ENCODE results near the gene SECTM1. TPM values are rescaled to one million over a fixed set of nuclear protein-coding genes. Genes with fewer than 3 reads are reported as not detected.

Gene SECTM1
- total and polyA plus RNA-seq, 2 experiments from 2014 or later = 1.4 TPM

- peak overlapping the region; percentile 64 for H3K4me3 ChIP-seq
- H3K9ac ChIP-seq = peak overlapping the region; percentile 28
- 35 to 48% methylated on average over 8 to 10 of the region's 10 CpGs for WGBS, 2 experiments (ENCODE audit: low coverage in 1 of 2, low lambda C conversion rate in 2 of 2, missing lambda C conversion rate in 2 of 2)
Observed at GRCh38 chr17:82339634-82340580, 6.3 kb upstream of the SECTM1 start.

GRCh38 chr17:82338858-82339633 lies 5.5 kb upstream of the SECTM1 start:
- no peaks in the 10 kb centered on the region for H3K9me3 ChIP-seq (ENCODE audit: low read depth)
- no peaks in the 10 kb centered on the region for H4K20me1 ChIP-seq (ENCODE audit: insufficient read depth)
- H3K27me3 ChIP-seq (replicated peaks; ENCODE audit: insufficient read depth) = no peaks in the 10 kb centered on the region
- peaks cover 5% of the 10 kb centered on the region; the same call in 1 of the 2 replicates for H3K4me1 ChIP-seq (ENCODE audit: insufficient read depth)
- WGBS, 2 experiments (ENCODE audit: low coverage in 1 of 2, low lambda C conversion rate in 2 of 2, missing lambda C conversion rate in 2 of 2) = 3 to 4% methylated on average over 29 of the region's 29 CpGs
- no peak overlapping the region for H3K27ac ChIP-seq
- peak overlapping the region; percentile 64 for H3K4me3 ChIP-seq
- H3F3A ChIP-seq (ENCODE audit: insufficient read depth) = no peaks in the 10 kb centered on the region
- peak overlapping the region; percentile 87 for H2AFZ ChIP-seq
- H3K79me2 ChIP-seq (ENCODE audit: insufficient read depth) = no peaks in the 10 kb centered on the region
- no peaks in the 10 kb centered on the region for H3K9me2 ChIP-seq (ENCODE audit: insufficient read depth)
- H3K4me2 ChIP-seq (ENCODE audit: unreplicated experiment) = peak overlapping the region; percentile 91
- no peak for TF ChIP-seq EZH2 (IDR thresholded peaks at IDR 0.05; ENCODE audit: insufficient read depth, poor library complexity, severe bottlenecking)
- no peak for TF ChIP-seq EZH2phosphoT487 (IDR thresholded peaks at IDR 0.05; ENCODE audit: insufficient read depth, low read depth)
- peak overlapping the region; percentile 28 for H3K9ac ChIP-seq
- peak; percentile 86 for DNase-seq
- no peaks in the 10 kb centered on the region for H3K36me3 ChIP-seq (ENCODE audit: low read depth)
- in situ Hi-C loops (cut with MboI) = no loop called here

More at GRCh38 chr17:82339634-82340580, 6.3 kb upstream of the SECTM1 start:
- Histone ChIP-seq H3K4me1 (ENCODE audit: insufficient read depth) (peaks cover 5% of the 10 kb centered on the region; the same call in 1 of the 2 replicates), H3K4me2 (ENCODE audit: unreplicated experiment) (peak overlapping the region; percentile 91), H3F3A (ENCODE audit: insufficient read depth) (no peaks in the 10 kb centered on the region), H3K79me2 (ENCODE audit: insufficient read depth) (no peaks in the 10 kb centered on the region), H3K36me3 (ENCODE audit: low read depth) (no peaks in the 10 kb centered on the region), H3K27me3 (replicated peaks; ENCODE audit: insufficient read depth) (no peaks in the 10 kb centered on the region), H3K27ac (no peak overlapping the region), H3K9me2 (ENCODE audit: insufficient read depth) (no peaks in the 10 kb centered on the region), H3K9me3 (ENCODE audit: low read depth) (no peaks in the 10 kb centered on the region), H4K20me1 (ENCODE audit: insufficient read depth) (no peaks in the 10 kb centered on the region), H2AFZ (peak overlapping the region; percentile 87)
- in situ Hi-C loops (cut with MboI) = no loop called here
- TF ChIP-seq EZH2 (IDR thresholded peaks at IDR 0.05; ENCODE audit: insufficient read depth, poor library complexity, severe bottlenecking) (no peak), EZH2phosphoT487 (IDR thresholded peaks at IDR 0.05; ENCODE audit: insufficient read depth, low read depth) (no peak)
- DNase-seq = no peak

GRCh38 chr17:82334622-82335394 lies 1.2 kb upstream of the SECTM1 start:
- Histone ChIP-seq H3K79me2 (ENCODE audit: insufficient read depth) (no peaks in the 10 kb centered on the region), H2AFZ (peak overlapping the region; percentile 60), H3K4me1 (ENCODE audit: insufficient read depth) (peaks cover 5% of the 10 kb centered on the region; the same call in 1 of the 2 replicates), H3K27me3 (replicated peaks; ENCODE audit: insufficient read depth) (peaks cover 9% of the 10 kb centered on the region), H4K20me1 (ENCODE audit: insufficient read depth) (no peaks in the 10 kb centered on the region), H3K36me3 (ENCODE audit: low read depth) (no peaks in the 10 kb centered on the region), H3F3A (ENCODE audit: insufficient read depth) (no peaks in the 10 kb centered on the region), H3K4me2 (ENCODE audit: unreplicated experiment) (peak overlapping the region; percentile 69), H3K4me3 (peak overlapping the region; percentile 65), H3K9me3 (ENCODE audit: low read depth) (no peaks in the 10 kb centered on the region), H3K27ac (no peak overlapping the region), H3K9me2 (ENCODE audit: insufficient read depth) (no peaks in the 10 kb centered on the region), H3K9ac (peak overlapping the region; percentile 44)
- DNase-seq = peak; percentile 43
- 9 to 14% methylated on average over 12 to 16 of the region's 16 CpGs for WGBS, 2 experiments (ENCODE audit: low coverage in 1 of 2, low lambda C conversion rate in 2 of 2, missing lambda C conversion rate in 2 of 2)
- TF ChIP-seq EZH2 (IDR thresholded peaks at IDR 0.05; ENCODE audit: insufficient read depth, poor library complexity, severe bottlenecking) = no peak
- TF ChIP-seq EZH2phosphoT487 (IDR thresholded peaks at IDR 0.05; ENCODE audit: insufficient read depth, low read depth) = no peak
- in situ Hi-C loops (cut with MboI) = no loop called here

Measured in GM23248 (cell line).